Measurements from ENCODE around the gene MTCL1.

MTCL1 gene

DNA sequence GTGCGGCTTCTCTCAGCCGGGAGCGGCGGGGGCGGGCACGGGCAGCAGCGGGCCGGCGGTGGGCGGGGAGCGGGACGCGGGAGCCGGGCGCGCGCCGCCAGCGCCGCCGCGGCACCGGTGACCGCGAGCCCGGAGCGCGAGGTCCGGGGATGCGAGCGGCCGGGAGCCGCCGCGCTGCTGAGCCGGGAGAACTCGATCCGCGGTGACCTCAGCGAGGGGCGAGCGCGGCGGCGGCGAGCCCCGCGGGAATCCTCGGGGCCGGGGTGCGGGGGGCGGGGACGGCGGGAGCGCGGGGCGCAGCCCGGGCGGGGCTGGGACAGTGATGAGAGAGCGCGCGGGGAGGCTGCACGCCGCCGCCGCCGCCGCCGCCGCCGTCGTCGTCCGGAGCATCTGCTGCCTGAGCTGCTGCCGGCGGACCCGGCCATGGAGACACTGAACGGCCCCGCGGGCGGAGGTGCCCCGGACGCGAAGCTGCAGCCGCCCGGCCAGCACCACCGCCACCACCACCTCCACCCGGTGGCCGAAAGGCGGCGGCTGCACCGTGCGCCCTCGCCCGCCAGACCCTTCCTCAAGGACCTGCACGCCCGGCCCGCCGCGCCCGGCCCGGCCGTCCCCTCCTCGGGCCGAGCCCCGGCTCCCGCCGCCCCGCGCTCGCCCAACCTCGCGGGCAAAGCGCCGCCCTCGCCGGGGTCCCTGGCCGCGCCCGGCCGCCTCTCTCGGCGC, at the start of gene MTCL1:
Gene MTCL1, plus strand, starts transcription at position 319 of the 723 bp plus-strand sequence. Its CDS starts 105 bp downstream, at position 424.
- peak; percentile 44 for DNase-seq

GRCh38 chr18:8656232-8656631, 49.1 kb upstream of the MTCL1 start:
- DNase-seq, result peak; percentile 75

GRCh38 chr18:8657050-8657820, 48.1 kb upstream of the MTCL1 start:
- DNase-seq, result no peak

GRCh38 chr18:8657873-8658470, 47.4 kb upstream of the MTCL1 start:
- DNase-seq, result peak; percentile 74

DNA sequence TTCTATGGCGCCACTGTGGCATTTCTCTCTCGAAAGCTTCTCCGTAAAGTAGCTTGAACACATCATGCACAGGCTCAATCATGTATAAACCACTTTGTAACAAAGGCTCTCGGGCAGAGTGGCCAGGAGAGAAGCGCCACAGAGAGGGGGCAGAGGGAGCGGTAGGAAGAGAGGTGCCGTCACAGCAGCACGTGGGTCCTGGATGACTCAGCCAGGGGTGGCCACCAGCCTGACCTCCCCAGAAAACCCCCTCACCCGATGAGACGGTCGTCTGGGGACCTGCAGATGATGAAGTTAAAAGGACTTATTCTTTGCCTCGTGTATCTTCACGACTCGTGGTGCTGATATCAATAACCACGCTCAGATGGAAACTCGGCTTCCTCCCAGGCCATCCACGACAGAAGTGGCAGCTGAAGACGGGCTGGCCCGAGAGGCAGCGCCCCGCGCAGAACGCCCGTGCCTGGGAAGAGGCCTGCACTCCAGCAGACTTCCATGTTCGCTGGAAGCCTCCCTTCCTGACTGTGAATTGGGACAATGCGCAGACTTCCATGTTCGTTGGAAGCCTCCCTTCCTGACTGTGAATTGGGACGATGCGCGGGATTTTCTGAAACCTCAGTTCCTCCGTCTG, 46.4 kb upstream of the MTCL1 start:
- DNase-seq, result no peak

DNA sequence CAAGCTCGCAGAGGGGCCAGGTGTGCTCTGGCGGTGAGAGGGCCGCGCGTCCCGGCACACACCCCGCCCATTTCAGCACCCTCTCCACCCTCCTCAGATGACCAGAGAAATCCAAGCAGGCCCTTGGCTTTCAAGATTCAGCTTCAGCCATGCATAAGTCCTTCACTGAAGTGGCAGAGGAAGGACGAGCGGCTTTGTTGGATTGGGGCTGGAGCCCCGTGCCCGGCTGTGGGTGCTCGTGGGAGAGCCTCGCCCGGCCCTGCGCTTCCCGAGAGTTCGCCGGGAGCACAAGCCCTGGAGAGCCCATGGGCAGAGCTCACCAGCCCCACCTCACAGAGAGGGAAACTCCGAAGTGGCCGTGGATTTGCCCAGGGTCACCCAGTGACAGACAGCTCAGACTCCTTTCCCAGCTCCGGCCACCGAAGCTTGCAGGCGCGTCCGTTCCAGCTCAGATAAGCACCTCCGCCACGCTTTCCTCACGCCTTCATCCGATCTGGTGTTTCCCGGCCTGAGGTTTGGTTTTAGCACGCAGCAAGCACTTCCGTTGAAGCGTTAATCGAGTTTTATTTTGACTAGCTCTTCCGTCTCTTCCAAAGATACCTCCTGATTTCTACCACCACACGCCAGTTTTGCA, 45.6 kb upstream of the MTCL1 start:
- DNase-seq, result no peak

DNA sequence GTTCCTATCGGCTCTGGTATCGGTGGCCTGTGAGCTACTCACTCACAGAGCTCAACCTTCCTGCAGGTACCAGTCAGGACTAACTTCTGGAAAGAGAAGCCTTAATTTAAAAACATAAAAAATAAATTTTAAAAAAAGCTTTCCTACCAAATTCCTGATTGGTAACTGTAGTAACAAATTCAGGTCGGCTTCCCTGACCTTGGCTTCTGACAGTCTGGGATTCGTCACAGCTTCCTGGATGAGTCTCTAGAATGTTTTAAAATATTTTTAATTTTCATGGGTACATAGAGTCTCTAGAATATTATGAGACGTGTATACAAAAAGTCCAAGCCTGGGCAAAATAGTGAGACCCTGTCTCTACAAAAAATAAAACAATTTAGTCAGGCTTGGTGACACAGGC, 45.0 kb upstream of the MTCL1 start:
- no peak for DNase-seq

DNA sequence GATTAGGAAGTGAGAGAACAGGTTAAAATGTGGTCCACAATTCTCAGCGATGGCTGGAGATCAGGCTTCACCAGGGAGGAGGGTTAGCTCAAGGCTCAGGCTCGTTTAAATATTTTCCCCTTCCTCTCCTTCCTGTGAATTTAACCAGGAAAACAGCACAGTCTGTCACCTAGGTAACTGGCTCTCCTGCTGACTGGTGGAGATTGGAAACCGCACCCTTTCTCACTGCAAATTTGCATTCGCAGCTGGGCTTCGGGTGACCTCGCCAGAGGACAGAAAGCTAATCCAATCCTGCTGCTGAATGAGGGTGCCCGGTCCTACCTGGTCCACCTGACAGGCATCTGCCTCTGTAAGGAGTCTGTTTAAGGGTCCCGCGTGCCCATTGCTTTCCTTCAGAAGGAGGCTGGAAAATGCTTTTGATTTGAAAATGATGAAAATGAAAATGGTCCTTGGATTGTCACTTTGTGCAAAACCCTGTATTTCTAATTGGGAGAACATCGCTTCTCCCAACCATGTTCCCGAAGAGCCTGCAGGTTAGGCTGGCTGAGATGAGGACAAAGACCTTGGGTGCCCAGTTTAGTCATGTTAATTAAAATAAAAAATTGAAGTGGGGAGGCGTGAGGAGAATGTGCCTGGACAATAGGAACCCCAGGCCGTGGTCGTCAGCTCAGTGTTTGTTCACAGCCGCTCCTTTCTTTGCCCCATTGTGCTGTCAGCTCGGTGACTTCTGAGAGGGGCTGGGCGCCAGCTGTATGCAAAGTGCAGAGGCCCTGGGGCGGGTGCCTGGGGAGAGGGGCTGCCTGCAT, 43.4 kb upstream of the MTCL1 start:
- peak; percentile 25 for DNase-seq

DNA sequence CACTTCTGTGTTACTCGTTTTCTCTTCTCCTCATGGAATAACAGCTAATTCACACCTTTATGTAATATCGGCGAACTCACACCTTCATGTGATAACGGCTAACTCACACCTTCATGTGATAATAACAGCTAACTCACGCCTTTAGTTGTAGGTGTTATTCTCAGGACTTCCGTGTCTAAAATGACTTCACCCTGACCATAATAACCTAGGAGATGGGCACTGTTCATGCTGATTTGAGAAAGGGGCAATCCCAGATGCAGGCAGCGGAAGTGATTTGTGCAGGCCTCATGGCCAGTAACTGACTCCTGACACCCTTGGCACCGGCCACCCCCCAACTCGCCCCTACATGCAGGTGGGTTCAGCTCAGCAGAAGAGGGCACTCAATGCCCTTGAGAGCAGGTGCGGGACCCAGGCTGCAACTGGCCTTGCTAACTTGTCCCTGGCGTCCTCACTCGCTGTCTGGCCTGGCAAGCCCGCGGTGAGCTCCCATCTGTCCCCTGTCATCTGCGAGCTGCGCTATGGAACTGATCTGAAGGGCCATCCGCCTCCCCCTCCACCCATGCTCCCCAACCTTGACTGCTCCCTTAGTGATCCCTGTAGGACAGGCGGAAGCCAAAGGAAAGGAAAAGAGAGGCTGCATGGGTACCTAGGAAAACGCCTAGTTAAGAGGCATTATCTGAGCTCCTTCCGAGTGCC, 42.6 kb upstream of the MTCL1 start:
- DNase-seq, result no peak

GRCh38 chr18:8667846-8668245, 37.5 kb upstream of the MTCL1 start:
- DNase-seq, result no peak

GRCh38 chr18:8668381-8668780, 37.0 kb upstream of the MTCL1 start:
- no peak for DNase-seq

DNA sequence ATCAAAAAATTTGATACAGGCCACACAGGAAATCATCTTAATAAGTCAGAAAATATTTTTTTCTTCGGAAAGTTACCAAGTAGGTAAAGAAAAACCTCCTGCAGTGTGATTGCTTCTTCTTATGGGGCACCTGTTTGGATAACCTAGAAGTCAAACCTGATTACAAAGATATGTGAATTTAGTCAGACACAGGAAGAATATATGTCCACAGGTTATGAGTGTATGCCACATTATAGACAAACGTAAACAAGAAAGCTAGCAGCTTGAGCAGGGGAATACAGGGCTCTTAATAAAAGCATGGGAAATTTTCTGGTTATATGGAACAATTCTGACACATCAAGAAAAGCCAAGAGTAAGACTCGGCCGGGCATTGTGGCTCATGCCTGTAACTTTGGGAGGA, 35.8 kb upstream of the MTCL1 start:
- DNase-seq, result no peak

DNA sequence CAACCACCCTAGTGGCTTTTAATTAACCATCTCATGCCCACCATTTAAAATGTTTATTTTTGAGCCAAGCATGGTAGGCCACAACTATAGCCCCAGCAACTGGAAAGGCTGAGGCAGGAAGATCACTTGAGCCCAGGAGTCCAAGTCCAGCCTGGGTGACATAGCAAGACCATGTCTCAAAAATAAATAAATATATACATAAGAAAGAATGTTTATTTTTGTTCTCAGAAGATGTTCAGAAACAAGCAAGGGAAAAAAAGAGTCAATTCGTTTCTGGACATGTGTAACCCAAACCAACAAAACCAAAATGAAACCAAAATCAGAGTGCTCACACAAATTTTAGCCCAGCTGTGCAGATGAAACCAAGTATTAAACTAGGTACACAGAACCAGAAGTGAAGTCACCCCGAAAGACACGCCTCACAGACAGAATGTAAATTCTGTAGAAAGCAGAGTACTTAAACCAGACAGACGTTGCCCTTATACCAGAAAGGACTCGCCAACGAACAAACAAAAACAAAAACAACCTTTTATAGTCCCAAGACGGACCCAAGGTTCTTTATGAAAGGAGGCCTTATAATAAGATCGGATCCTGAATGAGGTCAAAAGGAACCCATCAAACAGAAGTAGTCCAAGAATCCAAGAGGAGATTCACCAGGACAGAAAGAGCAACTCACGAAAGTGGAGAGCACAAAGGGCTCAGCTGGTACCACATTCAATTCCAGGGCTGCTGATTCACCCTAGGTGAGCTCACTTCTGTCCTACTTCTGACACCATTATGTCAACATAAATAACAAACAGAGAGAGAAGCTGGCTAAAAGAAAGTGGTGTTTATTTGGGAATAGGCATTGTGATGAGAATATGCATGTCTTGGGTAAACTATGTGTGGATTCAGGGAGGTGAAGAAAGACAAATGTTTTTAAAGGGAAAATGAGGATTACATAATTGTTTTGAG, 31.8 kb upstream of the MTCL1 start:
- no peak for DNase-seq

DNA sequence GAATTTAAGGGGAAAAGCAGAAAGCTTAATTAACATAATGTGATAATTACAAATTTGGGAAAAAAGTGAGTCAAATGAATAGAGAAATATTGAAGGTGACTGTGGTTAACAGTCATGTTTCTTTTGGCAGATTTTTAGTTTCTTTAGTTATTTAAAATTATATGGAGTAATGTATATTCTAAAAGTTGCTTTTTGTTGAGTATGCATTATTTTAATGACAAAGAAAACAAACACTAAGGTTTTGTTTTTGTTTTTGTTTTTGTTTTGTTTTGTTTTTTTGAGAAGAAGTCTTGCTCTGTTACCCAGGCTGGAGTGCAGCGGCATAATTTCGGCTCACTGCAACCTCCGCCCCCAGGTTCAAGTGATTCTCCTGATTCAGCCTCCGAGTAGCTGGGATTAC, 30.3 kb upstream of the MTCL1 start:
- no peak for DNase-seq

GRCh38 chr18:8681196-8681595, 24.2 kb upstream of the MTCL1 start:
- no peak for DNase-seq

- DNase-seq, result no peak
Observed at GRCh38 chr18:8684577-8684976, 20.8 kb upstream of the MTCL1 start.

GRCh38 chr18:8685141-8685913, 20.0 kb upstream of the MTCL1 start:
- DNase-seq, result peak; percentile 97

GRCh38 chr18:8685914-8686216, 19.5 kb upstream of the MTCL1 start:
- no peak for DNase-seq

DNA sequence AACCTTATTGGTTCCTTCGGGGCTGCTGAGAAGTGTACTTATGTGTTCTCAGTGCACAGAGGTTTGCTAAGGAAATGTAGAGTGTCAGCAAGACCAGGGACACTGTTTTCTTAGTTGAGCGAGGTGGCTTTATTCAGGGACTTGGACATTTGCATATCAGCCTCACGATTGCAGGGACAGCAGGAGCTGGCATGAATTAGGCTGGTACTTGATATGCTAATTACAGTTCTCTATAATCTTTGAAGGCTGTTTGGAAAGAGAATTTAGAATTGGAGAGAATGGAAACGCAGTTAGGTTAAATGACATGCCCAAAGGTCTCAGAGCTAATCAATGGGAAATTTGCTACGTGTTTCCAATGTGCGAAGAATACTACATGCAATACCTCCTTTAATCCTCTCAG, 18.7 kb upstream of the MTCL1 start:
- no peak for DNase-seq
